Stimulated activated naive CD4-positive, alpha-beta T cell (primary cell): Measurements from ENCODE around the gene TLN1.
A peak's percentile ranks its signal among the peaks of the same experiment; 100 is the strongest.

Experiments
- DNase-seq, 6 experiments: peaks; one replicate each; lab custom pipeline; 2025; lab: John Stamatoyannopoulos, UW

TLN1 gene

GRCh38 chr9:35753466-35753865 is 21.5 kb upstream of the TLN1 start:
- no peak for DNase-seq

- DNase-seq = no peak
Measured at GRCh38 chr9:35750256-35750531, 18.2 kb upstream of the TLN1 start.

- peak; percentile 16 to 63 (median 48) for DNase-seq
Measured at GRCh38 chr9:35749515-35750255, 17.7 kb upstream of the TLN1 start.

- peak; percentile 36 to 58 (median 49) for DNase-seq
Measured at GRCh38 chr9:35748858-35749514, 17.0 kb upstream of the TLN1 start, which contains the start of the genes GBA2 and RGP1. Gene GBA2 (minus strand): TSS chr9:35749228. CDS start chr9:35748704, 524 bp downstream. Gene RGP1 (plus strand): TSS chr9:35749287. CDS start chr9:35749756, 469 bp downstream.

GRCh38 chr9:35748242-35748857 is 16.4 kb upstream of the TLN1 start:
- DNase-seq = peak in 3 of 6 experiments; percentile 18 to 54 (median 50)

GRCh38 chr9:35746583-35746982 is 14.6 kb upstream of the TLN1 start:
- DNase-seq = no peak

GRCh38 chr9:35745569-35745968 is 13.6 kb upstream of the TLN1 start:
- DNase-seq = no peak

- no peak for DNase-seq
Measured at GRCh38 chr9:35743880-35744518, 12.0 kb upstream of the TLN1 start.

GRCh38 chr9:35743452-35743851 is 11.5 kb upstream of the TLN1 start:
- DNase-seq = no peak

- DNase-seq = no peak
Measured at GRCh38 chr9:35741740-35742139, 9.7 kb upstream of the TLN1 start.

GRCh38 chr9:35740243-35740642 is 8.2 kb upstream of the TLN1 start:
- DNase-seq = no peak

GRCh38 chr9:35738924-35739323 is 6.9 kb upstream of the TLN1 start:
- no peak for DNase-seq

- no peak for DNase-seq
Measured at GRCh38 chr9:35738186-35738585, 6.2 kb upstream of the TLN1 start.

GRCh38 chr9:35737143-35737542 is 5.1 kb upstream of the TLN1 start:
- DNase-seq = no peak

- DNase-seq = peak; percentile 30 to 72 (median 58)
Measured at GRCh38 chr9:35736201-35736633, 4.2 kb upstream of the TLN1 start.

GRCh38 chr9:35734096-35734495 is 2.1 kb upstream of the TLN1 start:
- DNase-seq = no peak

GRCh38 chr9:35732800-35733541 is 976 bp upstream of the TLN1 start:
- peak in 2 of 6 experiments; percentile 16 for DNase-seq

GRCh38 chr9:35731415-35732184 is 395 bp downstream of the TLN1 start:
- DNase-seq = peak in 2 of 6 experiments; percentile 42 to 43

GRCh38 chr9:35730486-35730854 is 1.5 kb downstream of the TLN1 start:
- DNase-seq = no peak

- DNase-seq = peak in 1 of 6 experiments; percentile 13
Measured at GRCh38 chr9:35729700-35730485, 2.1 kb downstream of the TLN1 start.
